GM12878 (cell line): ENCODE results near the gene GDE1. TPM values are rescaled to one million over a fixed set of nuclear protein-coding genes. Genes with fewer than 3 reads are reported as not detected.

Source experiments
- ASH2L ChIP-seq: fragments of 300-600, 200-600 bp; sonication (generic); IDR thresholded peaks from 2 replicates; pipeline ENCODE4 v1.6.1; 2017; ENCODE audit warnings: low read depth, mild to moderate bottlenecking, borderline replicate concordance
- ATF3 ChIP-seq: IDR thresholded peaks from 2 replicates; pipeline ENCODE4 v1.6.1; 2011; ENCODE audit warnings: low read depth, mild to moderate bottlenecking, low read length, moderate library complexity, borderline replicate concordance; ENCODE audit errors: extremely low read depth
- E2F8 ChIP-seq: fragments of 450-650 bp; IDR thresholded peaks from 2 replicates; pipeline ENCODE4 v1.6.1; 2018; ENCODE audit warnings: mild to moderate bottlenecking, low read depth, moderate library complexity; ENCODE audit not compliant: partially characterized antibody
- ETV6 ChIP-seq, 2 experiments: fragments of 450-650 bp in 1 of 2; IDR thresholded peaks in 1 of 2; conservative IDR thresholded peaks in 1 of 2; 2 replicates each; pipeline ENCODE4 v1.6.1; 2014; ENCODE audit warnings: antibody characterized with exemption in 1 of 2, borderline replicate concordance in 1 of 2, low read depth in 1 of 2, mild to moderate bottlenecking in 1 of 2, moderate library complexity in 1 of 2
- FOS ChIP-seq: IDR thresholded peaks from 3 replicates; pipeline ENCODE4 v1.6.1; 2011; ENCODE audit warnings: borderline replicate concordance; ENCODE audit not compliant: insufficient read length; ENCODE audit errors: extremely low read depth
- FOXK2 ChIP-seq: fragments of 450-650 bp; IDR thresholded peaks from 2 replicates; pipeline ENCODE4 v1.6.1; 2017; ENCODE audit warnings: mild to moderate bottlenecking, moderate library complexity
- IRF5 ChIP-seq: fragments of 450-650 bp; IDR thresholded peaks from 2 replicates; pipeline ENCODE4 v1.6.1; 2017; ENCODE audit warnings: borderline replicate concordance
- LARP7 ChIP-seq: fragments of 450-650 bp; IDR thresholded peaks from 2 replicates; pipeline ENCODE4 v1.6.1; 2017; ENCODE audit warnings: mild to moderate bottlenecking
- POU2F2 ChIP-seq: IDR thresholded peaks from 3 replicates; pipeline ENCODE4 v1.6.1; 2011; ENCODE audit warnings: low read depth, mild to moderate bottlenecking, low read length, borderline replicate concordance
- STAT1 ChIP-seq: fragments of 450-650 bp; conservative IDR thresholded peaks from 2 replicates; pipeline ENCODE4 v1.6.1; 2014; ENCODE audit warnings: antibody characterized with exemption, mild to moderate bottlenecking
- STAT3 ChIP-seq: IDR thresholded peaks from 2 replicates; pipeline ENCODE4 v1.6.1; 2011; ENCODE audit warnings: low read depth, low read length, improper control_type of control experiment
- ZBTB4 ChIP-seq: fragments of 450-650 bp; formaldehyde crosslinking; IDR thresholded peaks from 2 replicates; pipeline ENCODE4 v1.4.0; 2022; ENCODE audit warnings: mild to moderate bottlenecking, moderate library complexity
- ZNF384 ChIP-seq: IDR thresholded peaks from 2 replicates; pipeline ENCODE4 v1.6.1; 2012; ENCODE audit warnings: low read depth, mild to moderate bottlenecking, low read length, improper control_type of control experiment, borderline replicate concordance
- ZNF592 ChIP-seq: fragments of 450-650 bp; IDR thresholded peaks from 2 replicates; pipeline ENCODE4 v1.6.1; 2017; ENCODE audit warnings: mild to moderate bottlenecking, moderate library complexity
- polyA plus RNA-seq, 11 experiments: library from polyadenylated mRNA; depleted of rRNA in 4 of 11; unstranded in 6 of 11; stranded (reverse) in 5 of 11; fragments of >200 nt; fragmentation: Nextera tagmentation in 4 of 11; fragmentation: Illumina TruSeq in 1 of 11; extraction: Ambion mirVana in 4 of 11; extraction: Trizol in 1 of 11; gene quantifications; 1 replicate in 1 of 11; 2 replicates in 10 of 11; pipeline versions ENCODE4 v1.2.1 to v1.2.3, GENCODE V29; 2011 to 2016; ENCODE audit warnings: inconsistent platforms in 2 of 11, missing spikeins in 2 of 11, low read depth in 1 of 11
- total RNA-seq, 4 experiments: library from RNA; depleted of rRNA in 3 of 4; stranded (reverse); fragments of >200 nt in 3 of 4; fragmentation: Illumina TruSeq in 1 of 4; extraction: Trizol in 1 of 4; gene quantifications; 2 replicates each; pipeline versions ENCODE4 v1.2.1 to v1.2.3, GENCODE V29; 2013 to 2021

The GDE1 gene
- total and polyA plus RNA-seq, 10 of the 15 experiments (the other 5 are each of a cell fraction or from before 2014, with no cell fraction given) = 14.8 to 31.8 (median 21.0) TPM

- TF ChIP-seq ETV6 (conservative IDR thresholded peaks at IDR 0.05 in 1 of 2, IDR thresholded peaks at IDR 0.05 in 1 of 2; ENCODE audit: borderline replicate concordance in 1 of 2, low read depth in 1 of 2) = no peak
- no peak for TF ChIP-seq FOXK2
- TF ChIP-seq POU2F2 = peak; percentile 40; the same call in 1 of the 3 replicates
- TF ChIP-seq ZNF384 = no peak
- TF ChIP-seq E2F8 = peak; percentile 44
- no peak for TF ChIP-seq ATF3
- TF ChIP-seq IRF5 = no peak
- no peak for TF ChIP-seq FOS
- no peak for TF ChIP-seq ZBTB4
- no peak for TF ChIP-seq STAT1
- no peak; the same call in 1 of the 2 replicates for TF ChIP-seq LARP7
- no peak for TF ChIP-seq STAT3
- TF ChIP-seq ZNF592 = no peak
- no peak for TF ChIP-seq ASH2L
These were observed 1.9 kb upstream of the GDE1 start, which contains the start of gene CCP110 (continued) for GRCh38 chr16:19523559-19524355.
